C4-2B (cell line): Measurements from ENCODE around the gene C1QL2.

ENCODE experiments used
- H3K27ac ChIP-seq: fragments of 450-650 bp; 2 replicates; pipeline ENCODE4 v1.5.1; 2017
- ZFX ChIP-seq: fragments of 450-650 bp; IDR thresholded peaks from 2 replicates; pipeline ENCODE4 v1.6.1; 2017
- TF ChIP-seq, protein P1 (sequence below): fragments of 450-650 bp; conservative IDR thresholded peaks from 2 replicates; pipeline ENCODE4 v1.5.1; 2017; ENCODE audit warnings: mild to moderate bottlenecking

Gene C1QL2

DNA sequence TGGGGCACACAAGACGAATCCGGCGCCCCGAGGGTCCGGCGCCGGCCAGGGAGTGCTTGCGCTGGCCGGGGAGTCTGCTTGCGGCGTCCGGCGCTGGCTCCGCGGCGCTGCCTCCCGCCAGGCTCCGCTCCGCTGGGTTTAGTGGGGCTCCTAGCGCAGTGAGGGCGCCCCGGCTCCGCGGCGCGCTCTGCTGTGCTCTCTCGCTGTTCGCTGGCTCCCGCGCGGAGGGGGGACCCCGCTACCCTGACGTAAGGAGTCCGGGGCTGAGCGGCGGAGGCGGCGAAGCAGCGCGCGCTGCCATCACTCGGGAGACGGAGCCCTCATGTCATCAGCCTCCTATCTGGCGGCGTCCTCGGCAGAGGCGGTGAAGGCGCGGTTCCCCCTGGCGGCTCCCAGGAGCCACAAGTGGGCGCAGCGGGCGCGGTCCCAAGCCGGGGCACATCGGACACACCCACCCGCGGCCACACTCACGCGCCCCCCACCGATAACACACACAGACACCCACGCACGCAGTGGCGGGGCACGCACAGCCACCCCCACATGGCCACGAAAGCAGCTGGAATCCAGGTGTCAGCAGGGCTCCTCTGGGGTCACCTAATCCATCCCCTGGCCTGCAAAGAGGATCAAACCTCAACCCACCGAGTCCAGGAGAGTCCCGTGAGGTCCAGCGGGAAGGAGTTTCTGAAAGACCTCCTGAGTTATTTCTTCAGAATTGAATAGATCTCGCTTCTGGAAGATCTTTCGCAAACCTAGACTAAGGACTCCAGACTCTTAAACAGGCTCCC, at the start of gene C1QL2:
C1QL2 (minus strand) TSS at position 189 of the 785 bp plus-strand sequence. CDS start 482 bp downstream, outside the sequence.
- H3K27ac ChIP-seq, result no peak within 1 kb of the TSS
- no peak for TF ChIP-seq ZFX
- TF ChIP-seq, protein P1, sequence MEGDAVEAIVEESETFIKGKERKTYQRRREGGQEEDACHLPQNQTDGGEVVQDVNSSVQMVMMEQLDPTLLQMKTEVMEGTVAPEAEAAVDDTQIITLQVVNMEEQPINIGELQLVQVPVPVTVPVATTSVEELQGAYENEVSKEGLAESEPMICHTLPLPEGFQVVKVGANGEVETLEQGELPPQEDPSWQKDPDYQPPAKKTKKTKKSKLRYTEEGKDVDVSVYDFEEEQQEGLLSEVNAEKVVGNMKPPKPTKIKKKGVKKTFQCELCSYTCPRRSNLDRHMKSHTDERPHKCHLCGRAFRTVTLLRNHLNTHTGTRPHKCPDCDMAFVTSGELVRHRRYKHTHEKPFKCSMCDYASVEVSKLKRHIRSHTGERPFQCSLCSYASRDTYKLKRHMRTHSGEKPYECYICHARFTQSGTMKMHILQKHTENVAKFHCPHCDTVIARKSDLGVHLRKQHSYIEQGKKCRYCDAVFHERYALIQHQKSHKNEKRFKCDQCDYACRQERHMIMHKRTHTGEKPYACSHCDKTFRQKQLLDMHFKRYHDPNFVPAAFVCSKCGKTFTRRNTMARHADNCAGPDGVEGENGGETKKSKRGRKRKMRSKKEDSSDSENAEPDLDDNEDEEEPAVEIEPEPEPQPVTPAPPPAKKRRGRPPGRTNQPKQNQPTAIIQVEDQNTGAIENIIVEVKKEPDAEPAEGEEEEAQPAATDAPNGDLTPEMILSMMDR, result no peak

DNA sequence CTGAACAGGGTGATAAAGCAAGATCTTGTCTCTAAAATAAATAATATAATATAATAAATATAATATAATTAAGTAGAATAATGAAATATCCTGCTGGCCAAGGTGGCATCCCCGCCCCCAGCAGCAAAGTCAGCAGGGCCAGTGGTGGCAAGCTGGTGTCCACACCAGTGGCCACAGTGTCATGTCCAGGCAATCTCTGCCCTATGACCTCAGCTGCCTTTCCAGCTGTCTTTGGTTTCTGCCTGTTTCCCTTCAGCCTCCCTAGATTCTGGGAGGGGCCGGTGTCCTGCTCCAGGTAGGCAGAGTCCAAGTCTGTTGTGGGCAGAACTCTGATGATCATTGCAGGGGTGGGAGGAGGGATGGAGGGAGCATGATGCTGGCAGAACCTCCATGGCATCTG, 48.9 kb upstream of the C1QL2 start:
- H3K27ac ChIP-seq, result no peak overlapping the region
- no peak for TF ChIP-seq ZFX
- TF ChIP-seq, protein P1, result no peak

DNA sequence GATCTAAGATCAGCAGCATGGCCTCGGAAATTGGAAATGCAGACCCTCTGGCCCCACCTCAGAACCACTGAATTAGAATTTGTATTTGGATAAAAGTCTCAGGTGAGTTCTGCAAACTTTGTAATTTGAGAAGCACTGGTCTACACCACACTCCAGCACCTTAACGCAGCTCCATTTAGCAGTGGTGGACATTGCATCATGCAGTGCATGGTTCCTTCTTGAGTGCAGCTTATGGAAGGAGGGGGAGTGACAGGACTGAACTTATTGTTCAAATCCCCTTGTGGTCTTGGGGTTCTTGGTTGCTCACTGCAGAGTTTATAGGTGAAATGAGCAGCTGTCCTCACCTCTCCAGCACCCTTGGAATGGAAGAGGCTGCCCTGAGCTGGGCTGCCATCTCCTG, 47.6 kb upstream of the C1QL2 start:
- TF ChIP-seq, protein P1, result no peak
- no peak for TF ChIP-seq ZFX
- H3K27ac ChIP-seq, result no peak overlapping the region

DNA sequence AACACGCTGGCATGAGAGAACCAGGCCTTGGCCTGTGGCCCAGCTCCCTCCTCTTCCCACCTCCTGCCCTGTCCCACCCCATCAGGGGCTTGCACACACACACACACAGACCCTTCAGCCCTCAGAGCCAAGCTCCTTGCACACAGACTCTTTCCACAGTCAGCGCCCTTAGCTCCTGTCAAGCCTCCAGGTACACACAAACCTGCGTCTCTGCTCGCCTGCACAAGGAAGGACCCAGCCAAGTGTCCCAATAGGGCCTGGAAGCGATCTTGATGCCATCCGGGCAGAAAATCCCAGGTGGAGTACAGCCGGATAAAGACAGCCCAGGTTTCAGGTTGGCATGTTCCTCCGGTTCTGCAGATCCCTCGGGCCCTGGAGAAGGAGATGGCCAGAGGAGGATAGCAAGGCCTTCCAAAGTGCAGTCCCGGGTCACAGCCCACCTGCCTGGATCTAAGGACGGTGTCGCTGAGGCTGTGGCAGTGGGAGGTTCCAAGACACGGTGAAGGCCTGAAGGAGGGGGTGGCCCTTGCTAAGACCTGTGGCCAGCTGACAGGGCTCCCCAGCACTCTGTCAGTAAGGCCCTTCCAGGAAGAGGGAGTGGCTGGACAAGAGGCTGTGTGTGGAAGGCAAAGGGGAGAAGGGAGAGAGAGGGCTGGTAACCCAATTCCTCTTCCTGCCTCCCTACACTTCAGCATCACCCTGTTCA, 46.6 kb upstream of the C1QL2 start:
- TF ChIP-seq, protein P1, result no peak
- no peak for TF ChIP-seq ZFX

DNA sequence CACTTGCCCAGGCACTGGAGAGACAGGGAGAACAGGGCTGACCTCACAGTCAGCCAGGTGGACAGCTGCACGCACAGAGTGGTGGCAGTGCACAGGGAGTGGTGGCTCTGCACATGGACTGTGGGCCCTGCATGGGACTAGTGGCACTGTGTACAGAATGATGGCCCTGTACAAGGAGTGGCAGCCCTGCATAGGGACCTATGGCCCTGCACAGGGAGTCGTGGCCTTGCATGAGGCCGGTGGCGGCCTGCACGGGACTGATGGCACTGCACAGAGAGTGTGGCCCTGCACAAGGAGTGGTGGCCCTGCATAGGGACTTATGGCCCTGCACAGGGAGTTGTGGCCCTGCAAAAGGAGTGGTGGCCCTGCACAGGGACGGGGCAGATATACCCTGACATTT, 46.0 kb upstream of the C1QL2 start:
- TF ChIP-seq, protein P1, result no peak
- TF ChIP-seq ZFX, result no peak
- H3K27ac ChIP-seq, result no peak overlapping the region

More for the DNA sequence above, 46.6 kb upstream of the C1QL2 start:
- no peak overlapping the region for H3K27ac ChIP-seq

DNA sequence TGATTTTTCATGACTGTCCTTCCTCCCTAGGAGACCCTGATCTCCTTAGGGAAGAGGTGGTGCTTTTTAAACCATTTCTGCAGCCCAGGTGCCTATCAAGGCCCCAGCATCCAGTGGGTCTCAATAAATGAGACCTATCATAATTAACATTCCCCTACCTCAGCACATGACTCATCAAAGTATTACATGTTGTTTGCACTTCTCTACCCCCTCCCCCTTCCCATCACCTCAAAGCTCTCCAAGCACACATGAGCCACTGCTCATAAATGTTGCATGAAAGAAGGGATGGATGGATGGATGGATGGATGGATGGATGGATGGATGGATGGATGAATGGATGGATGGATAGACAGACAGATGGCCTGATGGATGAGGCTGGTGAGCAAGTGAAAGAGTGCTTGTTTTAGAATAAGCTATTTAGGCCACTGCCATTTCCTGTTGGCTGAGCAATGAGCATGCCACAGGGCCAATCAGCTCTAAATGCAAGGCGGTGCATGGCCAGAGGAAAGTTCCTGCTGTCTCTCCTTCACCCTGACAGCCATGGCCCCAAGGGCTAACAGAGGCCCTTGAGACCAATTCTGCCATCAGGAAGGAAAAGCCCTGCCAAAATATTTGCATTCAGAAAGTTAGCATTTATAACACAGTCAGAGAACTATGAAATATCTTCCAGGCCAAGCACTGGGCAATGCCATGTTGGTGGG, 44.2 kb upstream of the C1QL2 start:
- TF ChIP-seq, protein P1, result no peak
- no peak for TF ChIP-seq ZFX
- no peak overlapping the region for H3K27ac ChIP-seq
